Ishikawa (cell line): ENCODE results near the gene CACHD1.

Experiments
- CEBPB ChIP-seq: IDR thresholded peaks from 2 replicates; pipeline ENCODE4 v1.6.1; 2012
- CREB1 ChIP-seq: IDR thresholded peaks from 2 replicates; pipeline ENCODE4 v1.6.1; 2012; ENCODE audit warnings: low read depth
- EP300 ChIP-seq: IDR thresholded peaks from 2 replicates; pipeline ENCODE4 v1.6.1; 2012; ENCODE audit warnings: borderline replicate concordance
- RAD21 ChIP-seq: IDR thresholded peaks from 2 replicates; pipeline ENCODE4 v1.6.1; 2012; ENCODE audit warnings: low read depth
- TAF1 ChIP-seq: IDR thresholded peaks from 2 replicates; pipeline ENCODE4 v1.6.1; 2012; ENCODE audit warnings: low read depth, mild to moderate bottlenecking
- TF ChIP-seq, protein P1 (sequence below): IDR thresholded peaks from 2 replicates; pipeline ENCODE4 v1.6.1; 2012; ENCODE audit warnings: low read depth, mild to moderate bottlenecking
- TF ChIP-seq, protein P2 (sequence below): IDR thresholded peaks from 2 replicates; pipeline ENCODE4 v1.6.1; 2012

DNA sequence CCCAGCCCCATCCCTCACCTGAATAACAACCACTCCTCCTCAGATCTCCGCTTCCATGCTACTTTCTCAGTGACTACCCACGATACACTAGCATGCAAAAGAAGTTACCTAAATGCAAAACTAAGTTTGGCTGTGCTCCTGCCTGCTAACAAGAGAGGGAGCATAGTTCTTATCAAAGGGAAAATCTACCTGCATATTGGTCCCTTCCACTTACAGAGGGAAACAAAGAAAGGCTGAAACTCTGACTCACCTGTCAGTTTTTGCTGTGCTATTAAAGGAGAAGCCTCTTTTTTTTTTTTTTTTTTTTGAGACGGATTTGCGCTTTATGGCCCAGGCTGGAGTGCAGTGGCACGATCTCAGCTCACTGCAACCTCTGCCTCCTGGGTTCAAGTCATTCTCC is 231.1 kb downstream of the CACHD1 start:
- TF ChIP-seq, protein P1, sequence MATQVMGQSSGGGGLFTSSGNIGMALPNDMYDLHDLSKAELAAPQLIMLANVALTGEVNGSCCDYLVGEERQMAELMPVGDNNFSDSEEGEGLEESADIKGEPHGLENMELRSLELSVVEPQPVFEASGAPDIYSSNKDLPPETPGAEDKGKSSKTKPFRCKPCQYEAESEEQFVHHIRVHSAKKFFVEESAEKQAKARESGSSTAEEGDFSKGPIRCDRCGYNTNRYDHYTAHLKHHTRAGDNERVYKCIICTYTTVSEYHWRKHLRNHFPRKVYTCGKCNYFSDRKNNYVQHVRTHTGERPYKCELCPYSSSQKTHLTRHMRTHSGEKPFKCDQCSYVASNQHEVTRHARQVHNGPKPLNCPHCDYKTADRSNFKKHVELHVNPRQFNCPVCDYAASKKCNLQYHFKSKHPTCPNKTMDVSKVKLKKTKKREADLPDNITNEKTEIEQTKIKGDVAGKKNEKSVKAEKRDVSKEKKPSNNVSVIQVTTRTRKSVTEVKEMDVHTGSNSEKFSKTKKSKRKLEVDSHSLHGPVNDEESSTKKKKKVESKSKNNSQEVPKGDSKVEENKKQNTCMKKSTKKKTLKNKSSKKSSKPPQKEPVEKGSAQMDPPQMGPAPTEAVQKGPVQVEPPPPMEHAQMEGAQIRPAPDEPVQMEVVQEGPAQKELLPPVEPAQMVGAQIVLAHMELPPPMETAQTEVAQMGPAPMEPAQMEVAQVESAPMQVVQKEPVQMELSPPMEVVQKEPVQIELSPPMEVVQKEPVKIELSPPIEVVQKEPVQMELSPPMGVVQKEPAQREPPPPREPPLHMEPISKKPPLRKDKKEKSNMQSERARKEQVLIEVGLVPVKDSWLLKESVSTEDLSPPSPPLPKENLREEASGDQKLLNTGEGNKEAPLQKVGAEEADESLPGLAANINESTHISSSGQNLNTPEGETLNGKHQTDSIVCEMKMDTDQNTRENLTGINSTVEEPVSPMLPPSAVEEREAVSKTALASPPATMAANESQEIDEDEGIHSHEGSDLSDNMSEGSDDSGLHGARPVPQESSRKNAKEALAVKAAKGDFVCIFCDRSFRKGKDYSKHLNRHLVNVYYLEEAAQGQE, result no peak
- no peak for TF ChIP-seq EP300
- TF ChIP-seq, protein P2, sequence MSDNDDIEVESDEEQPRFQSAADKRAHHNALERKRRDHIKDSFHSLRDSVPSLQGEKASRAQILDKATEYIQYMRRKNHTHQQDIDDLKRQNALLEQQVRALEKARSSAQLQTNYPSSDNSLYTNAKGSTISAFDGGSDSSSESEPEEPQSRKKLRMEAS, result no peak
- TF ChIP-seq CEBPB, result no peak
- TF ChIP-seq RAD21, result no peak
- no peak for TF ChIP-seq CREB1
- TF ChIP-seq TAF1, result no peak
